HG03175 (cell line): ENCODE measurements around the gene RIPOR2.
"Not testable (repeated sequence)": the region's sequence is repeated elsewhere in the genome, so short reads cannot be mapped to it uniquely, and the experiment has no call there.

ENCODE experiments used
- ATAC-seq: cut with Tn5 transposase; IDR thresholded peaks from one replicate; pipeline ENCODE4 v1.9.1; 2021; ENCODE audit warnings: mild to moderate bottlenecking, moderate library complexity; ENCODE audit not compliant: unreplicated experiment

The RIPOR2 gene

DNA sequence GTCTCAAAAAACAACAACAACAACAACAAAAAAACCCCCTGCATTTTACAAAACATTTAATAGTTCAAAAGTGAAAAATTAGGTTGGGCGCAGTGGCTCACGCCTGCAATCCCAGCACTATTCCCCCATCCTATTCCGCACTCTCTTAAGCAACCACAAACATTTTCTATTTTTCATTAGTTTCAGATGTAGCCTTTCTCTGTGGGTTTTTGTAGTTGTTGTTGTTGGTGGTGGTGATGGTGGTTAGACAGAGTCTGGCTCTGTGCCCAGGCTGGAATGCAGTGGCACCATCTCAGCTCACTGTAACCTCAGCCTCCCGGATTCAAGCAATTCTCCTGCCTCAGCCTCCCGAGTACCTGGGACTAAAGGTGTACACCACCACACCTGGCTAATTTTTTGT lies 167.4 kb downstream of the RIPOR2 start:
- ATAC-seq: no peak

DNA sequence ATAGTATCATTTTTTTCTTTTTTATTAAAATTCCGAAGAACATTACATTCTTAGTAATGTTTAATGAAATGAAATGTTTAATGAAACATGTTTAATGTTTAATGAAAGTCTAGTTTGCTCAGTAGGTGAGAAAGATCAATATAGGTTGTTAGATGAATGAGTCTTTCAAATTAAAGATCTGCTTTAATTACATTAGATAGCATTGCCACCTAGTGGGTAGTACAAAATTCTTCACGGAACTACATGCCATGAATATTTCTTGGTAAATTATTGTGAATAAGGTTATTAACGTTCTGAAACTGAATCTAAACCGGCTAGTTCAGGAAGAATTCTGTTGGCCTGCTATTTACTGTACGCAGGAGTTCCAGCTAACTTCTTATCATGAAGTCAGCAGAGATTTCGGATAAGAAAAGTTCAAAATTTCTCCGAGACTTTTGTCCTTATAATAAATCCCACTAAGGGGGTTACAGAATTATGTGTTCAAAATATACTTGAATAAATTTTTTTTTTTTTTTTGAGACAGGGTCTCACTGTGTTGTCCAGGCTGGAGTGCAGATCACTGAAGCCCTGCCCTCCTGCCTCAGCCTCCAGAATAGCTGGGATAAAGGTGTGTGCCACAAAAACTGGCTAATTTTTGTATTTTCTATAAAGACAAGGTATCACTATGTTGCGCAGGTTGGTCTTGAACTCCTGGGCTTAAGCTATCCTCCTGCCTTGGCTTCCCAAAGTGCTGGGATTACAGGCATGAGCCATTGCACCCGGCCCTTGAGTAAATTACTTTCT lies 168.9 kb downstream of the RIPOR2 start:
- peak; percentile 69 for ATAC-seq

DNA sequence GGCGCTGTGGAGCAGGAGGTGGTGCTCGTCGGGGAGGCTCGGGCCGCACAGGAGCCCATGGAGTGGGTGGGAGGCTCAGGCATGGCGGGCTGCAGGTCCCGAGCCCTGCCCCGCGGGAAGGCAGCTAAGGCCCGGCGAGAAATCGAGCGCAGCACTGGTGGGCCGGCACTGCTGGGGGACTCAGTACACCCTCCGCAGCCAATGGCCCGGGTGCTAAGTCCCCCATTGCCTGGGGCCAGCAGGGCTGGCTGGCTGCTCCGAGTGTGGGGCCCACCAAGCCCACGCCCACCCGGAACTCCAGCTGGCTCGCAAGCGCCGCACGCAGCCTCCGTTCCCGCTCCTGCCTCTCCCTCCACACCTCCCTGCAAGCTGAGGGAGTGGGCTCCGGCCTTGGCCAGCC lies 169.8 kb downstream of the RIPOR2 start:
- ATAC-seq: not testable (repeated sequence)

DNA sequence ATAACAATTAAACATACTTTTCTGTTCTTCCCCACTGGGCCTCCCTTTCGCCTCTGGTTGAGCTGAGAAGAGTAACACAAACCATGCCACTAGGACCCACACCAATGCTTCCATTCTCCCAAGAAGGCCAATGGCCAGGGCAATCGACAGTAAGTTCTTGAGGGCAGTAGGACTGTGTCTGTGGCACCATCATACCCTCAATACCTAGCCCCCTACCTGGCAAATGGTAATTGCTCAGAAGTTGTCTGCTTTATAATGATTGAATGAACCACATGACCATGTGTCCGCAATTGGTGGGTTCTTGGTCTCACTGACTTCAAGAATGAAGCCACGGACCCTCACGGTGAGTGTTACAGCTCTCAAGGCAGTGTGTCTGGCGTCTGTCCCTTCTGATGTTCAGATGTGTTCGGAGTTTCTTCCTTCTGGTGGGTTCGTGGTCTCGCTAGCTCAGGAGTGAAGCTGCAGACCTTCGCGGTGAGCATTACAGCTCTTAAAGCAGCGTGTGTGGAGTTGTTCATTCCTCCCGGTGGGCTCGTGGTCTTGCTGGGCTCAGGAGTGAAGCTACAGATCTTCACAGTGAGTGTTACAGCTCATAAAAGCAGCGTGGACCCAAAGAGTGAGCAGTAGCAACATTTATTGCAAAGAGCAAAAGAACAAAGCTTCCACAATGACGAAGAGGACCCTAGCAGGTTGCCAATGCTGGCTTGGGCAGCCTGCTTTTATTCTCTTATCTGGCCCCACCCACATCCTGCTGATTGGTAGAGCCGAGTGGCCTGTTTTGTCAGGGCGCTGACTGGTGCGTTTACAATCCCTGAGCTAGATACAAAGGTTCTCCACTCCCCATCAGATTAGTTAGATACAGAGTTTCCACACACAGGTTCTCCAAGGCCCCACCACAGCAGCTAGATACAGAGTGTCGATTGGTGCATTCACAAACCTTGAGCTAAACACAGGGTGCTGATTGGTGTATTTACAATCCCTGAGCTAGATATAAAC lies 170.6 kb downstream of the RIPOR2 start:
- ATAC-seq: not testable (repeated sequence)

DNA sequence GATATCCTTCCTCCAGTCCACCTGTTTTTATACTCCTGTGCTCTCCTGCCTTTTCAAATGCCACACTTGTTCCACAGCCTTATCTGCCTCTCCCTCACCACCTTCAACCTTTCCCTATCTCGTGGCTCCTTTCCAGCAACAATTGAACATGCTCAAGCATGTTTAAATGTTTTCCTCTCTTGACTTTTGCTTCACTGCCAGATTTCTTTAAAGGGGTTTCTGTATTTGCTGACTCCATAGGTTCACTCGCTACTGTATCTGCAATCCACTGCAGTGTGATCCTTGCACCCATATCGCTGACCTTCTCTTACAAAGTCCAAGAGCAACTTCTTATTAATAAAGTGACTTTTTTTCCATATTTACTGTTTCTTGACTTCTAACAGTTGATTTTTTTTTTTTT lies 172.2 kb downstream of the RIPOR2 start:
- ATAC-seq: no peak

DNA sequence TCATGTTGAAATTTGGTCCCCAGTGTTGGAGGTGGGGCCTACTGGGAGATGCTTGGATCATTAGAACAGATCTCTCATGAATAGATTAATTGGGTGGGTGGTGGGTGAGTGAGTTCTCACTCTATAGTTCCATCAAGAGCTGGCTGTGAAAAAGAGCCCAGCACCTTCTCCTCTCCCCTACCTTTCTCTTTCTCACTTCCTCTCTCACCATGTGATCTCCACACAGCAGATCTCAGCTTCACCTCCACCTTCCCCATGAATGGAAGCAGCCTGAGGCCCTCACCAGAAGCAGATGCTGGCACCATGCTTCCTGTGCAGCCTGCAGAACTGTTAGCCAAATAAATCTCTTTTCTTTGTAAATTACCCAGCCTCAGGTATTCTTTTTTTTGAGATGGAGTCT lies 173.9 kb downstream of the RIPOR2 start:
- no peak for ATAC-seq

DNA sequence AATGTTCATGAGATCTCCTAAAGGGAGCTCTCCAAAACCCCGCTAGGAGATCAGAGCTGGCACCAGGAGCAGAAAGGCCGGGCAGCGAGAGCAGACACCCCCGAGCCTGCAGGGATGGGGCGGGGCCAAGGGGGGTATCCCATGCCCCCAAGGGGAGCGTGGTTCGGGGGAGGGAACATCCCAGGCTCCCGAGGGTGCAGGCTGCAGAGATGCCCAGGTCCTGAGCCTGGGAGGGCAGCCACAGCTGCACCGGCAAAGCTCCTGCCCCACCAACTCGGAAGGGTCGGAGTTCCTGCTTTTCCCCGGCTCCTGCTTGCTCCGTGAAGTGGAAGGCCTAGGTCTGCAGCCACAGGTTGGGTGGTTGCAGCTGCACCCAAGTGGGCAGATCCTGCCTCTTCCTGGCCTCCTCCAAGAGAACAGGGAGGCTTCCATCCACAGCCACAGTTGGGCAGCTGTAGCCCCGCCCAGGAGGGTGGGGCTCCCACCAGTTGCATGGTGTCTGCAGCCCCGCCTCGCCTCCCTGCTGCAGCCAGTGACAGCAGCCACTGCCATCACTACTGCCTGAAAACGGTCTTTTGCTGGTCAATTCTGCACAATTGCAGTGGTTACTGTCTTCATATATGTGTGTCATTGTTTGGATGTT lies 174.4 kb downstream of the RIPOR2 start:
- ATAC-seq: no peak

DNA sequence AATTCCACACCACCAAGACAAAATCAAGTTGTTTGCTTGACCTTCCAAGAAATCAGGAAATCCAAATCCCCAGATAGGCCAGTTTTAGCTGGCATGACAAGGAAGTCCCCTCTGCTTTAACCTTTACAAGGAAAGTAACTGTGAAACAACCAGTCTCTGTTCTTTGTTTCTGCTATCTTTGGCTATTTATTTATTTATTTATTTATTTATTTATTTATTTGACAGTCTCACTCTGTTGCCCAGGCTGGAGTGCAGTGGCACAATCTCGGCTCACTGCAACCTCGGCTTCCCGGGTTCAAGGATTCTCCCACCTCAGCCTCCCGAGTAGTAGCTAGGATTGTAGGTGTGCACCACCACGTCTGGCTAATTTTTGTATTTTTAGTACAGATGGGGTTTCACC lies 175.6 kb downstream of the RIPOR2 start:
- no peak for ATAC-seq

DNA sequence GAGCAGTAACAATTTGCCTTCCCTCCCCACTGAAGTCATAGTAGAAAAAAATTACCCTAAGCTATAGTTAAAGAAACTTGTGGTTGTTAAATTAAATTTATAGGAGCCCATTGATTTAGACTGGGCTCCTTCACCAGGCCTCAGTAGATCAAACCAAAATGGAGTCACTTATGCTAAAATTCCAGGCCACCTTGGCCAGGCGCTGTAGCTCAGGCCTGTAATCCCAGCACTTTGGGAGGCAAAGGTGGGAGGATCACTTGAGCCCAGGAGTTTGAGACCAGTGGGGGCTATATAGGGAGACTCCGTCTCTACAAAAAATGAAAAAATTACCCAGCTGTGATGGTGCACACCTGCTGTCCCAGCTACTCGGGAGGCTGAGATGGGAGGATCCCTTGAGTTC lies 176.0 kb downstream of the RIPOR2 start:
- no peak for ATAC-seq

DNA sequence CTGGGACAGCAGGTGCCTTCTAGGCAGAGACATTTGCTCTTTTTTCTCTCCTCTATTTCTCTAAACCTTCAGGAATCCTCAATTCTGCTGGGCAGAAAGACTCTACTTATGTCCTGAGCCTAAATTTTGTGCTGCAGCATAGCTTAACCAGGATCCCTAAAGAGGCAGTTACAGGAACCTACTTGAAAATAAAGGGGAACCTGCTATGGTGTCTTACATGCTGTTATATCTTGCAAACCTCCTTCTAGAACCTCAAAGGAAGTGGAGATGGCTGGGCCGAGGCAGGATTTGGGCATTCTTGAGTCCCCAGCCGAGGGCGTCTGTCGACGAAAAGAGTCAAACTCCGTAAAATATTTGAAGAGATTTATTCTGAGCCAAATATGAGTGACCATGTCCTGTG lies 178.1 kb downstream of the RIPOR2 start:
- no peak for ATAC-seq

DNA sequence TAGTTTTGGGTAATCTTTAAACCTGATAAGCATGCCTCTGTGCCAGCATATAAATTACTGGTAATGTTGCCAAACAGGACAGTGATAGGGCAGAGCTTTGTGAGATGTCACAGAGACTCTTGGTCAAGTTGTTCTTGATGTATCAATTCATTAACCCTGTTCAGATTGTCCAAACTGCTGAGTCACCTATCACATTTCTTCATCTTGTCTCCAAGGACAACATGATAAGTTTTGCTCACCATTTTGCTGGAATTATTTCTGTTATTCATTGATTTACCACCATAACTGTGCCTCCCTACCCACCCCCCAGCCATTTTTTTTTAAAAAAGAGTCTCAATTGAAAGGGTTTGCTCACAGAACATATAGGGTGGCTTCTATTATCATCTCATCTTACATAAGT lies 180.5 kb downstream of the RIPOR2 start:
- no peak for ATAC-seq

DNA sequence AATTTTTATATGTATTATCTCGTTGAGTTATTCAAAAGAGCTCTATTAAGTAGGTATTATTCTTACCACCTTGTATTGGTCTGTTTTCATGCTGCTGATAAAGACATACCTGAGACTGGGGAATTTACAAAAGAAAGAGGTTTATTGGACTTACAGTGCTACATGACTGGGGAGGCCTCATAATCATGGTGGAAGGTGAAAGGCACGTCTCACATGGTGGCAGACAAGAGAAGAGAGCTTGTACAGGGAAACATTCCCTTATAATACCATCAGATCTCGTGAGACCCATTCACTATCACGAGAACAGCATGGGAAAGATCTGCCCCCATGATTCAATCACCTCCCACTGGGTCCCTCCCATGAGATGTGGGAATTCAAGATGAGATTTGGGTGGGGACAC lies 181.4 kb downstream of the RIPOR2 start:
- not testable (repeated sequence) for ATAC-seq
